HAP-1 (cell line): ENCODE data around the gene SSBP3.

Source experiments
- DNase-seq, 2 experiments: peaks; one replicate each; pipeline ENCODE4 v3.0.0-alpha.2; 2016 to 2020; ENCODE audit warnings: low spot score in 2 of 2
- H3K27me3 ChIP-seq: fragments of 250-450 bp; sonication (Bioruptor Pico); 2 replicates; pipeline ENCODE4 v1.5.1; 2020; ENCODE audit warnings: low read depth, mild to moderate bottlenecking, moderate library complexity
- H3K36me3 ChIP-seq: fragments of 250-450 bp; sonication (Bioruptor Pico); replicated peaks from 2 replicates; pipeline ENCODE4 v1.5.1; 2020; ENCODE audit warnings: mild to moderate bottlenecking
- H3K4me1 ChIP-seq: fragments of 250-450 bp; sonication (Bioruptor Pico); 2 replicates; pipeline ENCODE4 v1.5.1; 2020; ENCODE audit warnings: mild to moderate bottlenecking
- H3K4me3 ChIP-seq: fragments of 250-450 bp; sonication (Bioruptor Pico); 2 replicates; pipeline ENCODE4 v1.5.1; 2020; ENCODE audit warnings: mild to moderate bottlenecking, moderate library complexity
- H3K9me3 ChIP-seq: fragments of 250-450 bp; sonication (Bioruptor Pico); 2 replicates; pipeline ENCODE4 v1.5.1; 2020; ENCODE audit warnings: mild to moderate bottlenecking, moderate library complexity
- in situ Hi-C: fragments of 300-500 bp; cut with MboI; formaldehyde crosslinking; loops from 3 replicates; pipeline ENCODE4 v1.14.3; 2020; ENCODE audit warnings: low sequenced_read_pairs, inconsistent platforms, mixed read lengths

Gene SSBP3

GRCh38 chr1:54339126-54339525 is 67.1 kb downstream of the SSBP3 start:
- in situ Hi-C loops, result no loop called here
- DNase-seq, result no peak
- no peak overlapping the region for H3K4me3 ChIP-seq
- no peaks in the 10 kb centered on the region for H3K27me3 ChIP-seq
- no peaks in the 10 kb centered on the region for H3K9me3 ChIP-seq
- no peaks in the 10 kb centered on the region for H3K4me1 ChIP-seq
- H3K36me3 ChIP-seq, result no peaks in the 10 kb centered on the region

GRCh38 chr1:54338464-54338863 is 67.7 kb downstream of the SSBP3 start:
- in situ Hi-C loops, result no loop called here
- Histone ChIP-seq H3K9me3 (no peaks in the 10 kb centered on the region), H3K4me1 (no peaks in the 10 kb centered on the region), H3K27me3 (no peaks in the 10 kb centered on the region), H3K36me3 (no peaks in the 10 kb centered on the region), H3K4me3 (no peak overlapping the region)
- no peak for DNase-seq

- H3K9me3 ChIP-seq, result no peaks in the 10 kb centered on the region
- no peaks in the 10 kb centered on the region for H3K27me3 ChIP-seq
- no peaks in the 10 kb centered on the region for H3K36me3 ChIP-seq
- no peak overlapping the region for H3K4me3 ChIP-seq
- H3K4me1 ChIP-seq, result no peaks in the 10 kb centered on the region
- in situ Hi-C loops, result no loop called here
- DNase-seq, result no peak
Observed at GRCh38 chr1:54337928-54338327, 68.3 kb downstream of the SSBP3 start.

- no peaks in the 10 kb centered on the region for H3K36me3 ChIP-seq
- in situ Hi-C loops, result no loop called here
- DNase-seq, result no peak
- H3K9me3 ChIP-seq, result no peaks in the 10 kb centered on the region
- H3K4me1 ChIP-seq, result no peaks in the 10 kb centered on the region
- no peak overlapping the region for H3K4me3 ChIP-seq
- no peaks in the 10 kb centered on the region for H3K27me3 ChIP-seq
Observed at GRCh38 chr1:54337034-54337433, 69.2 kb downstream of the SSBP3 start.

GRCh38 chr1:54336116-54336515 is 70.1 kb downstream of the SSBP3 start:
- in situ Hi-C loops, result no loop called here
- Histone ChIP-seq H3K4me3 (no peak overlapping the region), H3K9me3 (no peaks in the 10 kb centered on the region), H3K36me3 (no peaks in the 10 kb centered on the region), H3K4me1 (no peaks in the 10 kb centered on the region), H3K27me3 (no peaks in the 10 kb centered on the region)
- no peak for DNase-seq

GRCh38 chr1:54335755-54336108 is 70.5 kb downstream of the SSBP3 start:
- no peaks in the 10 kb centered on the region for H3K9me3 ChIP-seq
- no peak overlapping the region for H3K4me3 ChIP-seq
- no peaks in the 10 kb centered on the region for H3K27me3 ChIP-seq
- no peaks in the 10 kb centered on the region for H3K4me1 ChIP-seq
- H3K36me3 ChIP-seq, result no peaks in the 10 kb centered on the region
- in situ Hi-C loops, result no loop called here
- no peak for DNase-seq

GRCh38 chr1:54335011-54335754 is 71.0 kb downstream of the SSBP3 start:
- Histone ChIP-seq H3K36me3 (no peaks in the 10 kb centered on the region), H3K27me3 (no peaks in the 10 kb centered on the region), H3K9me3 (no peaks in the 10 kb centered on the region), H3K4me1 (no peaks in the 10 kb centered on the region), H3K4me3 (no peak overlapping the region)
- in situ Hi-C loops, result no loop called here
- DNase-seq, result no peak

GRCh38 chr1:54332781-54333585 is 73.2 kb downstream of the SSBP3 start:
- in situ Hi-C loops, result no loop called here
- Histone ChIP-seq H3K4me3 (no peak overlapping the region), H3K9me3 (no peaks in the 10 kb centered on the region), H3K36me3 (no peaks in the 10 kb centered on the region), H3K4me1 (peaks cover 6% of the 10 kb centered on the region), H3K27me3 (no peaks in the 10 kb centered on the region)
- no peak for DNase-seq

GRCh38 chr1:54331843-54332463 is 74.2 kb downstream of the SSBP3 start:
- no peak for DNase-seq
- Histone ChIP-seq H3K27me3 (no peaks in the 10 kb centered on the region), H3K36me3 (no peaks in the 10 kb centered on the region), H3K9me3 (no peaks in the 10 kb centered on the region), H3K4me3 (no peak overlapping the region), H3K4me1 (peaks cover 16% of the 10 kb centered on the region)
- in situ Hi-C loops, result no loop called here

GRCh38 chr1:54331091-54331772 is 75.0 kb downstream of the SSBP3 start:
- no peaks in the 10 kb centered on the region for H3K27me3 ChIP-seq
- no peak overlapping the region for H3K4me3 ChIP-seq
- no peaks in the 10 kb centered on the region for H3K9me3 ChIP-seq
- DNase-seq, result peak in 1 of 2 experiments; percentile 26
- in situ Hi-C loops, result no loop called here
- H3K36me3 ChIP-seq, result no peaks in the 10 kb centered on the region
- H3K4me1 ChIP-seq, result peaks cover 19% of the 10 kb centered on the region

- H3K4me1 ChIP-seq, result peaks cover 21% of the 10 kb centered on the region
- no peak for DNase-seq
- no peak overlapping the region for H3K4me3 ChIP-seq
- H3K9me3 ChIP-seq, result no peaks in the 10 kb centered on the region
- H3K36me3 ChIP-seq, result no peaks in the 10 kb centered on the region
- H3K27me3 ChIP-seq, result no peaks in the 10 kb centered on the region
- in situ Hi-C loops, result no loop called here
Observed at GRCh38 chr1:54329312-54330003, 76.7 kb downstream of the SSBP3 start.

- H3K27me3 ChIP-seq, result no peaks in the 10 kb centered on the region
Observed at GRCh38 chr1:54328066-54328636, 78.0 kb downstream of the SSBP3 start.

More at GRCh38 chr1:54328066-54328636, 78.0 kb downstream of the SSBP3 start:
- DNase-seq, result peak in 1 of 2 experiments; percentile 49
- in situ Hi-C loops, result no loop called here
- Histone ChIP-seq H3K4me1 (peaks cover 21% of the 10 kb centered on the region), H3K4me3 (no peak overlapping the region; the same call in 1 of the 2 replicates), H3K9me3 (no peaks in the 10 kb centered on the region), H3K36me3 (no peaks in the 10 kb centered on the region)
